Gastrocnemius medialis (tissue), 4 donors: ENCODE data around the gene PPP1R12A. TPM values are rescaled to one million over a fixed set of nuclear protein-coding genes. Genes with fewer than 3 reads are reported as not detected.

Source experiments
- ATAC-seq, 2 donors: fragments of 150-250 bp; one replicate each; pipeline ENCODE4 v1.9.1; 2016
- DNase-seq, 2 donors: peaks; one replicate each; pipeline ENCODE4 v3.0.0-alpha.2; 2019
- H3K27ac ChIP-seq, 4 donors: fragments of 200-600 bp; sonication (generic); 1 replicate in 1 of 4; 2 replicates in 3 of 4; pipeline ENCODE4 v1.5.1; 2016 to 2018; ENCODE audit warnings: mild to moderate bottlenecking in 2 of 4, moderate library complexity in 1 of 4
- H3K27me3 ChIP-seq, 3 donors: fragments of 200-600 bp; sonication (generic) in 2 of 3; 1 replicate in 1 of 3; 2 replicates in 2 of 3; pipeline versions ENCODE4 v1.5.1 to v1.6.0; 2016 to 2019; ENCODE audit warnings: mild to moderate bottlenecking in 1 of 3, moderate library complexity in 1 of 3
- H3K36me3 ChIP-seq, 2 donors: fragments of 200-600 bp; sonication (generic) in 1 of 2; one replicate each; pipeline ENCODE4 v1.5.1; 2017 to 2018
- H3K4me1 ChIP-seq, 2 donors: fragments of 200-600 bp; sonication (generic) in 1 of 2; one replicate each; pipeline ENCODE4 v1.5.1; 2016 to 2017; ENCODE audit warnings: mild to moderate bottlenecking in 2 of 2
- H3K4me3 ChIP-seq, 4 donors: fragments of 200-600 bp; sonication (generic) in 3 of 4; 1 replicate in 1 of 4; 2 replicates in 3 of 4; pipeline ENCODE4 v1.5.1; 2016 to 2019; ENCODE audit warnings: mild to moderate bottlenecking in 2 of 4
- H3K9me3 ChIP-seq, 3 donors: fragments of 200-600 bp; sonication (generic) in 2 of 3; 1 replicate in 1 of 3; 2 replicates in 2 of 3; pipeline ENCODE4 v1.5.1; 2016 to 2019
- POLR2A ChIP-seq, 2 donors: fragments of 450-650 bp; IDR thresholded peaks; one replicate each; pipeline ENCODE4 v1.6.1; 2017; ENCODE audit warnings: antibody characterized with exemption in 2 of 2, mild to moderate bottlenecking in 2 of 2, moderate library complexity in 2 of 2
- in situ Hi-C, 4 donors: fragments of 200-750 bp; cut with MboI; loops; one replicate each; pipeline versions ENCODE4 v1.15.0 to v1.8.0; 2017; ENCODE audit warnings: low sequenced_read_pairs in 4 of 4
- intact Hi-C: fragments of 100-400 bp; cut with DNase I; formaldehyde crosslinking; loops from one replicate; pipeline ENCODE4 v1.15.1; 2023; ENCODE audit warnings: low total_unique reads
- total RNA-seq, 4 donors: library from RNA; depleted of rRNA; stranded (reverse); fragments of >200 nt; gene quantifications; one replicate each; pipeline versions ENCODE4 v1.1.0 to v1.2.3, GENCODE V29; 2016
- TF ChIP-seq, protein P1 (sequence below), 5 experiments: fragments of 450-650 bp in 3 of 5; fragments of 200-600 bp in 2 of 5; sonication (generic) in 2 of 5; IDR thresholded peaks in 4 of 5; conservative IDR thresholded peaks in 1 of 5; 1 replicate in 4 of 5; 2 replicates in 1 of 5; pipeline ENCODE4 v1.5.1; 2016 to 2019; ENCODE audit warnings: antibody characterized with exemption in 5 of 5, mild to moderate bottlenecking in 3 of 5, moderate library complexity in 3 of 5

The PPP1R12A gene
- total RNA-seq, 4 donors from 2014 or later: 38.0 to 65.7 (median 47.2) TPM

DNA sequence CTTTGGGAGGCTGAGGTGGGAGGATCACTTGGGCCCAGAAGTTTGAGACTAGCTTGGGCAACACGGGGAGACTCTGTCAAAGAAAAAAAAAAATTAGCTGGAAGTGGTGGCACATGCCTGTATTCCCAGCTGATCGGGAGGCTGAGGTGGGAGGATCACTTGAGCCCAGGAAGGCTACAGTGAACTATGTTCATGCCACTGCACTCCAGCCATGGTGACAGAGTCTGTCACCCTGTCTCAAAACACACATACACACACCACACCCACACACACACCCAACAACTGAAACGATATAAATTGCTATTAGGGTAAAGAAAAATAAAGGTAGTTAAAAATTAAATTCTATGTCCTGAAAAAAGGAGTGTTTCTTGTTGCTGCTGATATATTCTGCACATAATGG, 7.9 kb downstream of the PPP1R12A start:
- in situ Hi-C loops (no loop called here), intact Hi-C loops (no loop called here)
- ATAC-seq (no peak), DNase-seq (no peak)
- Histone ChIP-seq H3K9me3 (no peaks in the 10 kb centered on the region), H3K4me1 (peaks cover 19 to 28% of the 10 kb centered on the region in 2 donors), H3K36me3 (no peaks in the 10 kb centered on the region), H3K27ac (no peak overlapping the region), H3K4me3 (no peak overlapping the region), H3K27me3 (no peaks in the 10 kb centered on the region)
- TF ChIP-seq, protein P1, sequence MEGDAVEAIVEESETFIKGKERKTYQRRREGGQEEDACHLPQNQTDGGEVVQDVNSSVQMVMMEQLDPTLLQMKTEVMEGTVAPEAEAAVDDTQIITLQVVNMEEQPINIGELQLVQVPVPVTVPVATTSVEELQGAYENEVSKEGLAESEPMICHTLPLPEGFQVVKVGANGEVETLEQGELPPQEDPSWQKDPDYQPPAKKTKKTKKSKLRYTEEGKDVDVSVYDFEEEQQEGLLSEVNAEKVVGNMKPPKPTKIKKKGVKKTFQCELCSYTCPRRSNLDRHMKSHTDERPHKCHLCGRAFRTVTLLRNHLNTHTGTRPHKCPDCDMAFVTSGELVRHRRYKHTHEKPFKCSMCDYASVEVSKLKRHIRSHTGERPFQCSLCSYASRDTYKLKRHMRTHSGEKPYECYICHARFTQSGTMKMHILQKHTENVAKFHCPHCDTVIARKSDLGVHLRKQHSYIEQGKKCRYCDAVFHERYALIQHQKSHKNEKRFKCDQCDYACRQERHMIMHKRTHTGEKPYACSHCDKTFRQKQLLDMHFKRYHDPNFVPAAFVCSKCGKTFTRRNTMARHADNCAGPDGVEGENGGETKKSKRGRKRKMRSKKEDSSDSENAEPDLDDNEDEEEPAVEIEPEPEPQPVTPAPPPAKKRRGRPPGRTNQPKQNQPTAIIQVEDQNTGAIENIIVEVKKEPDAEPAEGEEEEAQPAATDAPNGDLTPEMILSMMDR (IDR thresholded peaks at IDR 0.05 in 4 of 5, conservative IDR thresholded peaks at IDR 0.05 in 1 of 5): no peak
- TF ChIP-seq POLR2A (IDR thresholded peaks at IDR 0.05): no peak

GRCh38 chr12:79925492-79925891, 9.4 kb downstream of the PPP1R12A start:
- intact Hi-C loops (no loop called here), in situ Hi-C loops (no loop called here)
- no peak overlapping the region for H3K4me3 ChIP-seq
- DNase-seq (no peak), ATAC-seq (no peak)
- no peak overlapping the region for H3K27ac ChIP-seq
- no peak for TF ChIP-seq POLR2A (IDR thresholded peaks at IDR 0.05)
- TF ChIP-seq, protein P1 (IDR thresholded peaks at IDR 0.05 in 4 of 5, conservative IDR thresholded peaks at IDR 0.05 in 1 of 5): no peak
- no peaks in the 10 kb centered on the region for H3K27me3 ChIP-seq
- no peaks in the 10 kb centered on the region for H3K9me3 ChIP-seq
- H3K4me1 ChIP-seq: peaks cover 20 to 33% of the 10 kb centered on the region in 2 donors
- no peaks in the 10 kb centered on the region for H3K36me3 ChIP-seq

- Histone ChIP-seq H3K27ac (no peak overlapping the region), H3K4me1 (peaks cover 17 to 28% of the 10 kb centered on the region in 2 donors), H3K36me3 (no peaks in the 10 kb centered on the region), H3K27me3 (no peaks in the 10 kb centered on the region), H3K4me3 (no peak overlapping the region), H3K9me3 (no peaks in the 10 kb centered on the region)
- no peak for DNase-seq
- TF ChIP-seq, protein P1 (IDR thresholded peaks at IDR 0.05 in 4 of 5, conservative IDR thresholded peaks at IDR 0.05 in 1 of 5): no peak
- no peak for TF ChIP-seq POLR2A (IDR thresholded peaks at IDR 0.05)
- no peak for ATAC-seq
- in situ Hi-C loops (no loop called here), intact Hi-C loops (no loop called here)
Observed at GRCh38 chr12:79921786-79922185, 13.1 kb downstream of the PPP1R12A start.

GRCh38 chr12:79920421-79921238, 14.3 kb downstream of the PPP1R12A start:
- Histone ChIP-seq H3K36me3 (no peaks in the 10 kb centered on the region), H3K4me1 (peaks cover 17 to 39% of the 10 kb centered on the region in 2 donors), H3K27me3 (no peaks in the 10 kb centered on the region), H3K27ac (no peak overlapping the region), H3K4me3 (no peak overlapping the region), H3K9me3 (no peaks in the 10 kb centered on the region)
- no peak for TF ChIP-seq POLR2A (IDR thresholded peaks at IDR 0.05)
- TF ChIP-seq, protein P1 (IDR thresholded peaks at IDR 0.05 in 4 of 5, conservative IDR thresholded peaks at IDR 0.05 in 1 of 5): no peak
- in situ Hi-C loops (no loop called here), intact Hi-C loops (no loop called here)
- ATAC-seq (no peak), DNase-seq (no peak)
